Fibroblast of lung (primary cell): ENCODE results near the gene DLGAP4. TPM values are rescaled to one million over a fixed set of nuclear protein-coding genes. Genes with fewer than 3 reads are reported as not detected.

ENCODE experiments used
- DNase-seq, 2 donors: peaks; one replicate each; pipeline versions ENCODE4 v3.0.0 to v3.0.0-alpha.2; 2010; ENCODE audit warnings: low read depth in 2 of 2
- H2AFZ ChIP-seq: 2 replicates; pipeline ENCODE4 v1.5.1; 2012; ENCODE audit warnings: low read length, control low read depth, inconsistent platforms
- H3K27ac ChIP-seq: 2 replicates; pipeline ENCODE4 v1.5.1; 2011; ENCODE audit warnings: low read length, control low read depth; ENCODE audit not compliant: insufficient read depth
- H3K27me3 ChIP-seq: 2 replicates; pipeline ENCODE4 v1.5.1; 2011; ENCODE audit warnings: mild to moderate bottlenecking, low read length; ENCODE audit not compliant: control insufficient read depth, insufficient read depth
- H3K36me3 ChIP-seq: 2 replicates; pipeline ENCODE4 v1.5.1; 2011; ENCODE audit warnings: low read length; ENCODE audit not compliant: control insufficient read depth, insufficient read depth
- H3K4me1 ChIP-seq: 2 replicates; pipeline ENCODE4 v1.5.1; 2011; ENCODE audit warnings: low read length; ENCODE audit not compliant: control insufficient read depth, insufficient read depth; ENCODE audit errors: extremely low read depth
- H3K4me2 ChIP-seq: 2 replicates; pipeline ENCODE4 v1.5.1; 2011; ENCODE audit warnings: low read length, control low read depth; ENCODE audit not compliant: insufficient read depth; ENCODE audit errors: extremely low read depth
- H3K4me3 ChIP-seq, 4 experiments: fragments of 200-600 bp in 1 of 4; sonication (generic) in 1 of 4; replicated peaks in 1 of 4; 2 replicates each; pipeline ENCODE4 v1.5.1; 2011 to 2016; ENCODE audit warnings: low read length in 4 of 4, low read depth in 3 of 4, mild to moderate bottlenecking in 3 of 4, control low read depth in 2 of 4, inconsistent platforms in 1 of 4, mixed read lengths in 1 of 4; ENCODE audit not compliant: insufficient read depth in 1 of 4; ENCODE audit errors: control extremely low read depth in 1 of 4
- H3K79me2 ChIP-seq: 2 replicates; pipeline ENCODE4 v1.5.1; 2012; ENCODE audit warnings: mild to moderate bottlenecking, low read length, inconsistent platforms; ENCODE audit not compliant: control insufficient read depth, insufficient read depth
- H3K9ac ChIP-seq: 2 replicates; pipeline ENCODE4 v1.5.1; 2011; ENCODE audit warnings: mild to moderate bottlenecking, low read length, control low read depth; ENCODE audit not compliant: insufficient read depth
- H3K9me3 ChIP-seq: 2 replicates; pipeline ENCODE4 v1.5.1; 2012; ENCODE audit warnings: low read depth, low read length; ENCODE audit not compliant: control insufficient read depth, insufficient read depth
- H4K20me1 ChIP-seq: 2 replicates; pipeline ENCODE4 v1.5.1; 2011; ENCODE audit warnings: low read length; ENCODE audit not compliant: control insufficient read depth, insufficient read depth; ENCODE audit errors: extremely low read depth
- EZH2 ChIP-seq: IDR thresholded peaks from 2 replicates; pipeline ENCODE4 v1.5.1; 2012; ENCODE audit warnings: low read length, control low read depth, mild to moderate bottlenecking; ENCODE audit errors: missing control alignments
- polyA plus RNA-seq, 2 donors: library from polyadenylated mRNA; depleted of rRNA in 1 of 2; stranded (reverse) in 1 of 2; unstranded in 1 of 2; fragments of >200 nt; gene quantifications; 2 replicates each; pipeline ENCODE4 v1.2.1, GENCODE V29; 2011 to 2012; ENCODE audit warnings: missing spikeins in 1 of 2
- total RNA-seq: library from RNA; depleted of rRNA; stranded (reverse); fragments of >200 nt; gene quantifications from 2 replicates; pipeline ENCODE4 v1.2.1, GENCODE V29; 2014
- TF ChIP-seq, protein P1 (sequence below), 2 donors: IDR thresholded peaks in 1 of 2; conservative IDR thresholded peaks in 1 of 2; 1 replicate in 1 of 2; 2 replicates in 1 of 2; pipeline ENCODE4 v1.5.1; 2011 to 2012; ENCODE audit warnings: low read length in 2 of 2, control low read depth in 1 of 2, inconsistent platforms in 1 of 2, low read depth in 1 of 2, mild to moderate bottlenecking in 1 of 2

The DLGAP4 gene
- total and polyA plus RNA-seq, 2 donors (not counting 1 experiment from before 2014, with no cell fraction given) = 25.9 to 26.9 TPM

DNA sequence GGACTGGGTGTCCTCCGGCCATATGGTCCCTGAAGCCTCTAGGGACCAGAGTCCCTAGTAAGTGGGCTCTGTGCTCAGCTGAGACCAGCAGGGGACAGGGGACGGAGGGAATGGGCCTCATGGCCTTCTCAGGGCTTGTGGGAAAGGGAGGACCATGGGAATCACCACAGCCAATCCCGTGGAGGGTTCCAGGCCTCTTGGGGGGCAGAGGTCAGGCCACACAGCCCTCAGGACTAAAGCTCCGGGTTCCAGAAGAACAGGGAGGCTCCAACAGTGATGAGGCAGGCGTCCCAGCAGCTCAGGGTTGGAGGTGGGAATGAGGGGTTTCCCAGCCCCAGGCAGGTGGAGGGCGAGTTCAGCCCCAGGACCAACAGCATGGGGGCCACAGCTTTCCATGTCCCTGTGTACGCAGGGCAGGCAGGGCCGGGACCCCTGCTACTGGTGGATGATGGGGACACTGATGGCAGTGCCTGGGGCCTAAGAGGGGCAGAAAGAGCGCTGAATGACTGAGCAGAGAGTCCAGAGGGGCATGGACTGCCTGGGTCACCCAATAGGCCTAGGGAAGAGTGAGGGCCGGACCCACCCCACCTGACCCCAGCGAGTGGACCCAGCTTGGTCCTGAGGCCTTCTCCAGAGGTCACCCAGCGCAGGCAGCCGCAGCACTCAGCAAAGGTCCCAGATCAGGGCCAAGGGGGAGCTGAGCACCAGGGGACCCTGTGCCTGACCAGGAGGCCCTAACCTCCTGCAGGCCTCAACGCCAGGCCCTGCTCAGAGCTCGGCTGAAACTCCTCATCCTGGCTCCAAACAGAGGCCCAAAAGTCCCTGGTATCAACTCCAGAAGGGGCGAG lies 244.0 kb downstream of the DLGAP4 start:
- no peak for TF ChIP-seq EZH2
- TF ChIP-seq, protein P1, sequence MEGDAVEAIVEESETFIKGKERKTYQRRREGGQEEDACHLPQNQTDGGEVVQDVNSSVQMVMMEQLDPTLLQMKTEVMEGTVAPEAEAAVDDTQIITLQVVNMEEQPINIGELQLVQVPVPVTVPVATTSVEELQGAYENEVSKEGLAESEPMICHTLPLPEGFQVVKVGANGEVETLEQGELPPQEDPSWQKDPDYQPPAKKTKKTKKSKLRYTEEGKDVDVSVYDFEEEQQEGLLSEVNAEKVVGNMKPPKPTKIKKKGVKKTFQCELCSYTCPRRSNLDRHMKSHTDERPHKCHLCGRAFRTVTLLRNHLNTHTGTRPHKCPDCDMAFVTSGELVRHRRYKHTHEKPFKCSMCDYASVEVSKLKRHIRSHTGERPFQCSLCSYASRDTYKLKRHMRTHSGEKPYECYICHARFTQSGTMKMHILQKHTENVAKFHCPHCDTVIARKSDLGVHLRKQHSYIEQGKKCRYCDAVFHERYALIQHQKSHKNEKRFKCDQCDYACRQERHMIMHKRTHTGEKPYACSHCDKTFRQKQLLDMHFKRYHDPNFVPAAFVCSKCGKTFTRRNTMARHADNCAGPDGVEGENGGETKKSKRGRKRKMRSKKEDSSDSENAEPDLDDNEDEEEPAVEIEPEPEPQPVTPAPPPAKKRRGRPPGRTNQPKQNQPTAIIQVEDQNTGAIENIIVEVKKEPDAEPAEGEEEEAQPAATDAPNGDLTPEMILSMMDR (conservative IDR thresholded peaks at IDR 0.05 in 1 of 2, IDR thresholded peaks at IDR 0.05 in 1 of 2; ENCODE audit: low read depth in 1 of 2, low read length in 2 of 2) = no peak
- no peaks in the 10 kb centered on the region for H4K20me1 ChIP-seq
- no peak overlapping the region for H3K27ac ChIP-seq

DNA sequence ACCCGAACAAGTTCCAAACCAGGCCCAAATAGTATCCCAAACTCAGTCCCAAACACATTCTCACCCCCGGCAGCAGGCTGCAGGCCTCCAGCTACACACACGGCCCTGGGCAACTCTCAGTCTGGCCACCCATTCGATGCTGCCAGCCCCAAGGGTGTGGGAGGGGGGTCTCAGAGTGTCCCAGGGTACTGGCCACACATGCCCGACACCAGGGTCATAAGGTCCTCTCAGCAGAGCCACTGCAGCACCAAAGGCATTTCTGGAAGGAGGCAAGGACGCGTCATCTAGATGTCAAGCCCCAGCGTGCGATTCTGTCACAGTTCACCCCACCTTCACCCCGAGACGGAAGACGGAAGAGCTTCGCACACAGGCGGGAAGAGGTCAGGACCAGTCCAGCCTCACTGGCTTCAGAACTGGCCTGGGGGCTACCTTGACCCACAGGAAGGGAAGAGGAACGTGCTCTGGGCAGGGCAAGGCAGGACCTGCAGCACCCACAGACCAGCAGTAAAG lies 244.7 kb downstream of the DLGAP4 start:
- H3K9me3 ChIP-seq = no peaks in the 10 kb centered on the region
- no peaks in the 10 kb centered on the region for H4K20me1 ChIP-seq
- H3K27ac ChIP-seq = no peak overlapping the region
- no peak overlapping the region for H3K4me3 ChIP-seq
- no peaks in the 10 kb centered on the region for H3K27me3 ChIP-seq
- TF ChIP-seq, protein P1 (conservative IDR thresholded peaks at IDR 0.05 in 1 of 2, IDR thresholded peaks at IDR 0.05 in 1 of 2; ENCODE audit: low read depth in 1 of 2, low read length in 2 of 2) = no peak
- no peak for TF ChIP-seq EZH2
- H3K36me3 ChIP-seq = peaks cover 23% of the 10 kb centered on the region
- H3K4me1 ChIP-seq = no peaks in the 10 kb centered on the region
- H3K4me2 ChIP-seq = no peak overlapping the region
- H3K79me2 ChIP-seq = peaks cover 2% of the 10 kb centered on the region
- peak in 1 of 2 donors; percentile 38 for DNase-seq
- H2AFZ ChIP-seq = no peak overlapping the region
- H3K9ac ChIP-seq = no peak overlapping the region

More for the DNA sequence above, 244.0 kb downstream of the DLGAP4 start:
- no peaks in the 10 kb centered on the region for H3K9me3 ChIP-seq
- no peak for DNase-seq
- no peaks in the 10 kb centered on the region for H3K4me1 ChIP-seq
- H2AFZ ChIP-seq = no peak overlapping the region
- H3K9ac ChIP-seq = no peak overlapping the region
- peaks cover 2% of the 10 kb centered on the region for H3K79me2 ChIP-seq
- H3K27me3 ChIP-seq = no peaks in the 10 kb centered on the region
- H3K4me3 ChIP-seq = no peak overlapping the region
- H3K4me2 ChIP-seq = no peak overlapping the region
- H3K36me3 ChIP-seq = peaks cover 24% of the 10 kb centered on the region

DNA sequence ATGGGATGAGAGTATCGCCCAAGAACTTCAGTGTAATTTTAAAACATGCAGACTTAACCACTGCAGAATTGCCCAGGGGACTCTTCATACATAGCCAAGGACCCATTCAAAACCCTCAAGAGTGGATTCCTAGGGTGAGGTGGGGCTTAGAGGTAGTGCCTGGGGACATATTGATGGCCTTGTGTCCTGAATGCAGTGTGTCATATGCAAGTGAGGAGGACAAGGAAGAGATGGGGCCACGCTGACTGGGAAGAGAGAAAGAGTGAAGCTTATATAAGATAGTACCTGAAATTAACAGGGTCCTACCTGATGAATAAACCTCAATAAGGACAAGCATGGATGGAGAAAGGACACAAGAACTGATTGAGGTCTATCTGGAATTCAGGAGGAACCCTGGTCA lies 249.1 kb downstream of the DLGAP4 start:
- no peaks in the 10 kb centered on the region for H3K27me3 ChIP-seq
- TF ChIP-seq, protein P1 (conservative IDR thresholded peaks at IDR 0.05 in 1 of 2, IDR thresholded peaks at IDR 0.05 in 1 of 2; ENCODE audit: low read depth in 1 of 2, low read length in 2 of 2) = no peak
- TF ChIP-seq EZH2 = no peak
- H4K20me1 ChIP-seq = no peaks in the 10 kb centered on the region
- no peaks in the 10 kb centered on the region for H3K9me3 ChIP-seq
- DNase-seq = no peak
- no peaks in the 10 kb centered on the region for H3K79me2 ChIP-seq
- H3K27ac ChIP-seq = no peak overlapping the region
- H3K4me1 ChIP-seq = no peaks in the 10 kb centered on the region
- no peak overlapping the region for H3K4me3 ChIP-seq
- H3K4me2 ChIP-seq = no peak overlapping the region
- no peak overlapping the region for H2AFZ ChIP-seq
- no peaks in the 10 kb centered on the region for H3K36me3 ChIP-seq
- H3K9ac ChIP-seq = no peak overlapping the region
